Smooth muscle cell (in vitro differentiated cells): ENCODE data around the gene GSC2. TPM values are rescaled to one million over a fixed set of nuclear protein-coding genes. Genes with fewer than 3 reads are reported as not detected.
A peak's percentile ranks its signal among the peaks of the same experiment; 100 is the strongest.

Source experiments
- DNase-seq: peaks from one replicate; lab custom pipeline; 2025; ENCODE audit not compliant: unreplicated experiment; lab: John Stamatoyannopoulos, UW
- H2AFZ ChIP-seq: fragments of 200-600 bp; sonication (generic); 2 replicates; pipeline ENCODE4 v1.6.0; 2016; ENCODE audit warnings: antibody characterized with exemption, low read depth, mild to moderate bottlenecking
- H3F3A ChIP-seq: fragments of 200-600 bp; sonication (generic); 2 replicates; pipeline ENCODE4 v1.6.0; 2017; ENCODE audit warnings: antibody characterized with exemption, low read depth
- H3K27ac ChIP-seq: fragments of 200-600 bp; sonication (generic); 2 replicates; pipeline ENCODE4 v1.5.1; 2016; ENCODE audit warnings: low read depth, mild to moderate bottlenecking
- H3K27me3 ChIP-seq: fragments of 200-600 bp; sonication (generic); 2 replicates; pipeline ENCODE4 v1.6.1; 2016; ENCODE audit warnings: low read depth, mild to moderate bottlenecking
- H3K36me3 ChIP-seq: fragments of 200-600 bp; sonication (generic); 2 replicates; pipeline ENCODE4 v1.5.1; 2016; ENCODE audit warnings: low read depth
- H3K4me1 ChIP-seq: fragments of 200-600 bp; sonication (generic); 2 replicates; pipeline ENCODE4 v1.5.1; 2016; ENCODE audit warnings: low read depth
- H3K4me2 ChIP-seq: fragments of 200-600 bp; sonication (generic); 2 replicates; pipeline ENCODE4 v1.6.0; 2016; ENCODE audit warnings: mild to moderate bottlenecking
- H3K4me3 ChIP-seq: fragments of 200-600 bp; sonication (generic); 2 replicates; pipeline ENCODE4 v1.5.1; 2016; ENCODE audit warnings: mild to moderate bottlenecking
- H3K79me2 ChIP-seq: fragments of 200-600 bp; sonication (generic); 2 replicates; pipeline ENCODE4 v1.6.0; 2016; ENCODE audit warnings: low read depth, mild to moderate bottlenecking
- H3K9ac ChIP-seq: fragments of 200-600 bp; sonication (generic); 2 replicates; pipeline ENCODE4 v1.6.0; 2016; ENCODE audit warnings: low read depth
- H3K9me3 ChIP-seq: fragments of 200-600 bp; sonication (generic); replicated peaks from 2 replicates; pipeline ENCODE4 v1.5.1; 2016; ENCODE audit warnings: low read depth
- H4K20me1 ChIP-seq: fragments of 200-600 bp; sonication (generic); 2 replicates; pipeline ENCODE4 v1.6.0; 2016; ENCODE audit warnings: low read depth
- CTCF ChIP-seq: fragments of 200-600 bp; sonication (generic); IDR thresholded peaks from 2 replicates; pipeline ENCODE4 v1.5.1; 2017; ENCODE audit warnings: borderline replicate concordance, mild to moderate bottlenecking, antibody characterized with exemption; ENCODE audit not compliant: insufficient read depth, poor library complexity, severe bottlenecking
- WGBS: methylation state at CpG from one replicate; pipeline ENCODE4 v1.1.7; 2016; ENCODE audit warnings: low lambda C conversion rate; 5-methylcytosine and 5-hydroxymethylcytosine counted together
- polyA plus RNA-seq: library from polyadenylated mRNA; unstranded; fragments of >200 nt; fragmentation: Nextera tagmentation; extraction: Ambion mirVana; gene quantifications from 2 replicates; pipeline ENCODE4 v1.2.1, GENCODE V29; 2016
- total RNA-seq: library from RNA; depleted of rRNA; stranded (reverse); fragments of >200 nt; gene quantifications from 2 replicates; pipeline ENCODE4 v1.2.3, GENCODE V29; 2014

Gene GSC2
- total and polyA plus RNA-seq, 2 experiments from 2014 or later = not detected

- Histone ChIP-seq H3K4me3 (no peak overlapping the region), H3K4me1 (no peaks in the 10 kb centered on the region), H3K36me3 (no peaks in the 10 kb centered on the region), H3K4me2 (no peak overlapping the region), H3K9me3 (no peaks in the 10 kb centered on the region), H2AFZ (no peak overlapping the region), H3K79me2 (peaks cover 13% of the 10 kb centered on the region), H3K27me3 (peaks cover 51% of the 10 kb centered on the region), H3F3A (no peaks in the 10 kb centered on the region), H3K9ac (no peak overlapping the region), H3K27ac (no peak overlapping the region), H4K20me1 (no peaks in the 10 kb centered on the region)
- 85% methylated on average over 11 of the region's 11 CpGs for WGBS
- no peak for TF ChIP-seq CTCF
- no peak for DNase-seq
These were observed 3.7 kb downstream of the GSC2 start for GRCh38 chr22:19146215-19146968.

GRCh38 chr22:19143967-19144400, 6.1 kb downstream of the GSC2 start:
- H3K27ac ChIP-seq = peak overlapping the region; percentile 86
- no peaks in the 10 kb centered on the region for H4K20me1 ChIP-seq
- H3K4me2 ChIP-seq = peak overlapping the region; percentile 100
- no peak for TF ChIP-seq CTCF
- H3F3A ChIP-seq = no peaks in the 10 kb centered on the region
- peak overlapping the region; percentile 96 for H2AFZ ChIP-seq
- no peaks in the 10 kb centered on the region for H3K9me3 ChIP-seq
- H3K4me3 ChIP-seq = peak overlapping the region; percentile 95
- peaks cover 31% of the 10 kb centered on the region for H3K27me3 ChIP-seq
- no peaks in the 10 kb centered on the region for H3K4me1 ChIP-seq
- DNase-seq = no peak
- H3K9ac ChIP-seq = peak overlapping the region; percentile 94
- WGBS = 10% methylated on average over 17 of the region's 17 CpGs
- peaks cover 13% of the 10 kb centered on the region for H3K79me2 ChIP-seq
- no peaks in the 10 kb centered on the region for H3K36me3 ChIP-seq

GRCh38 chr22:19143212-19143611, 6.9 kb downstream of the GSC2 start:
- H3K27me3 ChIP-seq = peaks cover 23% of the 10 kb centered on the region
- H3K4me3 ChIP-seq = no peak overlapping the region
- no peaks in the 10 kb centered on the region for H3K36me3 ChIP-seq
- H3K27ac ChIP-seq = no peak overlapping the region
- WGBS = 98% methylated on average over 5 of the region's 5 CpGs
- H3K4me1 ChIP-seq = no peaks in the 10 kb centered on the region
- H3K4me2 ChIP-seq = peak overlapping the region; percentile 100
- H3K79me2 ChIP-seq = peaks cover 13% of the 10 kb centered on the region
- no peak overlapping the region for H3K9ac ChIP-seq
- no peaks in the 10 kb centered on the region for H3F3A ChIP-seq
- H3K9me3 ChIP-seq = no peaks in the 10 kb centered on the region
- no peak overlapping the region for H2AFZ ChIP-seq
- DNase-seq = no peak
- no peak for TF ChIP-seq CTCF
- no peaks in the 10 kb centered on the region for H4K20me1 ChIP-seq

- Histone ChIP-seq H3K36me3 (no peaks in the 10 kb centered on the region), H3K9ac (no peak overlapping the region)
These were observed 7.7 kb downstream of the GSC2 start for GRCh38 chr22:19142394-19142793.

More at GRCh38 chr22:19142394-19142793, 7.7 kb downstream of the GSC2 start:
- Histone ChIP-seq H3K4me3 (no peak overlapping the region), H2AFZ (no peak overlapping the region), H3K4me1 (no peaks in the 10 kb centered on the region), H3K79me2 (peaks cover 13% of the 10 kb centered on the region), H3K27ac (no peak overlapping the region), H4K20me1 (no peaks in the 10 kb centered on the region), H3K4me2 (no peak overlapping the region), H3K9me3 (no peaks in the 10 kb centered on the region), H3K27me3 (peaks cover 15% of the 10 kb centered on the region), H3F3A (no peaks in the 10 kb centered on the region)
- WGBS = 98% methylated on average over 9 of the region's 9 CpGs
- DNase-seq = no peak
- TF ChIP-seq CTCF = no peak
